C4-2B (cell line): ENCODE measurements around the gene XYLT1.

ENCODE experiments used
- ZFX ChIP-seq: fragments of 450-650 bp; IDR thresholded peaks from 2 replicates; pipeline ENCODE4 v1.6.1; 2017
- TF ChIP-seq, protein P1 (sequence below): fragments of 450-650 bp; conservative IDR thresholded peaks from 2 replicates; pipeline ENCODE4 v1.5.1; 2017; ENCODE audit warnings: mild to moderate bottlenecking

DNA sequence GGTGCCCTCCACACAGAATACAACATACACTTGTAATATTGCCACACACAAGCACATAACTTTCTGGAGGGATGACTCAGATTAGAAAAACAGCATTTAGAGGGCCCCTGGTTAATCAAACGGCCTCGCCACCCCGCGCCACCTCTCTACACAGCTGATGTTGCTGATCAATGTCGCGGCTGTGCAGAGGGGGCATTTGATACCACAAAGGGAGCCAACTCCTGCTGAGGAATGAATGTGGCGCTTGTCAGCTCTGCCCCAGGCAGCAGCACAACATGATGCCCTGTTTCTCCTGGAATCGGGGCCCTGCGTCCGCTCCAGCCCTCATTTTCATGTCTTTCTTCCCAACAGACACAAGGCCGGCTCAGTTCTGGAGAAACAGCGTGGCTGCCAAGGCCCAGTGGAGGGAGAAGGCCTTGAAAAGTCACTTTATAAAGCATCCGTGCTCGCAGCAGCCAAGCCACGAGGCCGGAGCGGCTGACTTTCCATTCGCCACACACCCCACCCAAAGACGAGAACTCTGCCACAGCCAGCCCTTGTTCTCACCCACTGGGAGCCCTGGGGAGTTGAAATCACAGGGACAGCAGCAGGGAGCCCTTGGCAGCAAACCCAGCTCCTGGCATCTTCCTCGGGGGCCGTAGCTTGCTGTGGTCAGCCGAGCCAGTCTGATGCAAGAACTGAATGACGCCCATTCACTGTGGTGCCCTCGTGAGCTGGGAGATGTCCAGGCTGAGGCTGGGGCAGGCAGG is 65.6 kb downstream of the XYLT1 start:
- TF ChIP-seq, protein P1, sequence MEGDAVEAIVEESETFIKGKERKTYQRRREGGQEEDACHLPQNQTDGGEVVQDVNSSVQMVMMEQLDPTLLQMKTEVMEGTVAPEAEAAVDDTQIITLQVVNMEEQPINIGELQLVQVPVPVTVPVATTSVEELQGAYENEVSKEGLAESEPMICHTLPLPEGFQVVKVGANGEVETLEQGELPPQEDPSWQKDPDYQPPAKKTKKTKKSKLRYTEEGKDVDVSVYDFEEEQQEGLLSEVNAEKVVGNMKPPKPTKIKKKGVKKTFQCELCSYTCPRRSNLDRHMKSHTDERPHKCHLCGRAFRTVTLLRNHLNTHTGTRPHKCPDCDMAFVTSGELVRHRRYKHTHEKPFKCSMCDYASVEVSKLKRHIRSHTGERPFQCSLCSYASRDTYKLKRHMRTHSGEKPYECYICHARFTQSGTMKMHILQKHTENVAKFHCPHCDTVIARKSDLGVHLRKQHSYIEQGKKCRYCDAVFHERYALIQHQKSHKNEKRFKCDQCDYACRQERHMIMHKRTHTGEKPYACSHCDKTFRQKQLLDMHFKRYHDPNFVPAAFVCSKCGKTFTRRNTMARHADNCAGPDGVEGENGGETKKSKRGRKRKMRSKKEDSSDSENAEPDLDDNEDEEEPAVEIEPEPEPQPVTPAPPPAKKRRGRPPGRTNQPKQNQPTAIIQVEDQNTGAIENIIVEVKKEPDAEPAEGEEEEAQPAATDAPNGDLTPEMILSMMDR = no peak
- no peak for TF ChIP-seq ZFX
